ENCODE results near the gene FAM53A. TPM values are rescaled to one million over a fixed set of nuclear protein-coding genes. Genes with fewer than 3 reads are reported as not detected.

Gene FAM53A
- total and polyA plus RNA-seq, 2 of the 4 experiments (the other 2 are of a cell fraction) = 2.0 to 3.1 TPM

- Histone ChIP-seq H2AFZ (replicated peaks; ENCODE audit: low read length, poor library complexity) (no peak overlapping the region), H3K9me3 (ENCODE audit: control insufficient read depth, insufficient read depth, low read length) (no peaks in the 10 kb centered on the region; the same call in 1 of the 2 replicates), H4K20me1 (ENCODE audit: insufficient read depth, low read length) (no peaks in the 10 kb centered on the region; the same call in none of the 2 replicates), H2BK15ac (ENCODE audit: low read depth, low read length) (no peak overlapping the region), H3K27ac (ENCODE audit: insufficient read depth, low read length) (no peak overlapping the region), H3K27me3 (ENCODE audit: control insufficient read depth, insufficient read depth, low read length) (peaks cover 3% of the 10 kb centered on the region; the same call in 1 of the 2 replicates), H3K79me1 (ENCODE audit: low read depth in 1 of 2, low read length in 2 of 2) (no peaks in the 10 kb centered on the region), H2BK20ac (ENCODE audit: low read depth, low read length) (no peak overlapping the region), H3K9ac (ENCODE audit: low read depth, low read length) (no peak overlapping the region), H2BK5ac (ENCODE audit: low read depth, low read length, poor library complexity, severe bottlenecking) (no peak overlapping the region), H2AK9ac (replicated peaks; ENCODE audit: low read depth, low read length, poor library complexity) (no peak overlapping the region), H4K5ac (ENCODE audit: low read depth, low read length) (no peak overlapping the region), H3K4me1 (ENCODE audit: control insufficient read depth, insufficient read depth, low read length) (no peaks in the 10 kb centered on the region), H3K56ac (ENCODE audit: extremely low read depth, insufficient read depth, low read length) (no peak overlapping the region), H2AK5ac (ENCODE audit: low read depth, low read length) (no peak overlapping the region), H3K4ac (ENCODE audit: low read depth, low read length) (no peak overlapping the region), H2BK120ac (ENCODE audit: low read depth, low read length) (no peak overlapping the region), H4K91ac (ENCODE audit: insufficient read depth, low read depth, low read length) (no peak overlapping the region), H3K4me2 (ENCODE audit: low read depth, low read length) (no peak overlapping the region), H3K23ac (ENCODE audit: low read depth, low read length) (no peak overlapping the region), H3K18ac (ENCODE audit: low read depth, low read length) (no peak overlapping the region), H4K8ac (ENCODE audit: low read depth in 2 of 2, low read length in 2 of 2) (no peak overlapping the region), H3K36me3 (ENCODE audit: control insufficient read depth, insufficient read depth, low read length) (no peaks in the 10 kb centered on the region), H3K9me1 (ENCODE audit: insufficient read depth, low read length) (no peaks in the 10 kb centered on the region; the same call in 1 of the 2 replicates), H3K4me3 (ENCODE audit: insufficient read depth, low read depth, low read length) (no peak overlapping the region), H3K14ac (replicated peaks; ENCODE audit: low read depth, low read length) (no peak overlapping the region)
- intact Hi-C loops (cut with micrococcal nuclease) = no loop called here
- ATAC-seq (ENCODE audit: low read depth) (no peak), DNase-seq (no peak)
- ChIA-PET CTCF (no interaction called here), POLR2A (ENCODE audit: unreplicated experiment) (no interaction called here)
- dilution Hi-C loops (cut with HindIII; ENCODE audit: low sequenced_read_pairs, unreplicated experiment) = no loop called here
- in situ Hi-C loops (cut with MboI; ENCODE audit: low sequenced_read_pairs) = no loop called here
- TF ChIP-seq CEBPB (IDR thresholded peaks at IDR 0.05; ENCODE audit: low read depth, low read length) (no peak), MAFK (IDR thresholded peaks at IDR 0.05; ENCODE audit: low read depth, low read length) (no peak), SMC3 (IDR thresholded peaks at IDR 0.05; ENCODE audit: low read depth, low read length) (no peak), NFE2L2 (IDR thresholded peaks at IDR 0.05; ENCODE audit: low read depth, low read length) (no peak)
- no TSS peak for BruUV-seq (replicated peaks)
- WGBS, 2 experiments (ENCODE audit: extremely low coverage in 2 of 2, insufficient read length in 1 of 2) = 94% methylated on average over 6 of the region's 9 CpGs; no CpG with 5 or more reads in 1 of the 2 experiments
These were observed 71.0 kb downstream of the FAM53A start for GRCh38 chr4:1613099-1613495.
